Prostate gland (tissue), 2 donors: ENCODE data around the gene NMNAT2.

Source experiments
- CTCF ChIP-seq, 4 experiments: fragments of 200-600 bp in 2 of 4; fragments of 450-650 bp in 2 of 4; sonication (generic) in 2 of 4; IDR thresholded peaks; 1 replicate in 3 of 4; 2 replicates in 1 of 4; pipeline ENCODE4 v1.5.1; 2016 to 2019; ENCODE audit warnings: antibody characterized with exemption in 4 of 4, mild to moderate bottlenecking in 2 of 4, moderate library complexity in 2 of 4
- POLR2A ChIP-seq: fragments of 450-650 bp; IDR thresholded peaks from one replicate; pipeline ENCODE4 v1.6.1; 2016; ENCODE audit warnings: antibody characterized with exemption, mild to moderate bottlenecking

GRCh38 chr1:183284086-183284485 is 134.1 kb downstream of the NMNAT2 start:
- no peak for TF ChIP-seq CTCF (IDR thresholded peaks at IDR 0.05)
- no peak for TF ChIP-seq POLR2A
